Embryonic facial prominence (tissue), 1 donor: ENCODE measurements around the gene CNTNAP2.
"Not testable (repeated sequence)": the region's sequence is repeated elsewhere in the genome, so short reads cannot be mapped to it uniquely, and the experiment has no call there.

ENCODE experiments used
- DNase-seq: peaks from one replicate; pipeline ENCODE4 v3.0.0-alpha.2; 2016; ENCODE audit errors: extremely low spot score

The CNTNAP2 gene

DNA sequence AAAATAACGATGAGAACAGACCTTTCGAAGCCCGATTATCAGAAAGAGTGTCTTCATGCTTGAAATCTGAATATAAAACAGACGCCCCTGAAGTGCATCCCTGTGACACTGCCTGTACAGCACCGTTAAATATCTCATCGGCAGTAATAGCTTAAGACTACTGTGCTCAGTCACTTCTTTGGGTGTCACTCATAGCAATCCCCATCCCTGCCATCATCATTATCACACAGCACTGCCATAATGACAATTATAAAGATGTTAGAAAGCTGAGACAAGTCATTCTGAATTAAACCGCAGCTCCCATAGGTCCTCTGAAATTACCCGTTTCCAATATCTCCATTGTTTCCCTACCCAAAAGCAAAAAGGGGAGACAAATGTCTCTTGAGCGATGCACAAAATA lies 1906.2 kb downstream of the CNTNAP2 start:
- no peak for DNase-seq

DNA sequence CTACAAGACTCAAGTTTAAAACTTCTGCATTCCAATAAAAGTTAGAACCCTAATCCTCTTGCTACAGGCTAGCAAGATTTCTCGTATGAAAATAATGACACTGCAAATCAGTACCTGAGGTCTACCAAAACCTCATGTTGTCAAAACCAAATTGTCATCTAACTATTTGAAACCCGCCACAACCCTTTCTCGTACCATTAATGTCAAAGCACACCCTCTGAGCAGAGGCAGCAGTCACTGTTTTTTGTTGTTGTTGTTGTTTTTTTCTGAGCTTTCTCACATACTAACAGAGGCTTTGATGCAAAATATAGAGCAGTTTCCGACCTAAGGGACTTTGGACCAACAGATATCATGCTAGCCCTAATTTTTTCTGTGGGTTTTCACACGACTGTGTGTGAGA lies 1910.1 kb downstream of the CNTNAP2 start:
- no peak for DNase-seq

DNA sequence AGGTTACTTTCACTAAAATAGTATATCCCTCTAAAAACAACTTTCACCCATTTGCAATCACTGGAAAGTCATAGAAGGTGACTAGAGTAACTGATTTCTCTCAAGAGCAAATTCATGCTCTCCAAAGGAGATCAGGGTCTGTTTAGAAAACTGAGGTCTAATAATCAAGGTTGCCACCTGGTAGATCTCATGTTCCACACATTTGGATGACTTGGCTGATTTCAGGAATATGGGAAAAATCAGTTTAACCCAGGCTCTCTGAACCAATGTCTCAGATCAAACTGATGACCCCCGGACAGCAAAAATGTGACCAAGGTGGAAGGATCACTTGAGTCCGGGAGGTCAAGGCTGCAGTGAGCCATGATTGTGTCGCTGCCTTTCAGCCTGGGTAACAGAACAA lies 1911.6 kb downstream of the CNTNAP2 start:
- DNase-seq: no peak

DNA sequence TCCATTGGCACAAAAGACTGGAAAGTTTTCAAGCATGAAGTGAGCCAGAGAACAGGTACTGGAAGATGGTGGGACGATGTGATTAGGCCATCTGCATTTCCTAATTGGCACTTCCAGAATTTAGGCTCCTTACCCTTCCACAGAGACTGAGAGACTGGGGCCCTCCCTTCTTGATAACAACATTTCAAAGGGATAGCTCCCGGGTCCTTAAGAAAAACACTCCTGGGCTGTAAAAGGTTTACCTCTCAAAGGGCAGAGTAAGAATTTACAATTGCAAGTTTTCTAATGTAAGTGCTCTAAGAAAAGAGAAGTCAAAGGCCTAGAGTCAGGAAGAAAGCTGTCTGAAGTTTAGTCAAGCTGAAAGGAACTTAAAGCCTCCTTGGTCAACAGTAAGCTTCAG lies 1914.4 kb downstream of the CNTNAP2 start:
- no peak for DNase-seq

DNA sequence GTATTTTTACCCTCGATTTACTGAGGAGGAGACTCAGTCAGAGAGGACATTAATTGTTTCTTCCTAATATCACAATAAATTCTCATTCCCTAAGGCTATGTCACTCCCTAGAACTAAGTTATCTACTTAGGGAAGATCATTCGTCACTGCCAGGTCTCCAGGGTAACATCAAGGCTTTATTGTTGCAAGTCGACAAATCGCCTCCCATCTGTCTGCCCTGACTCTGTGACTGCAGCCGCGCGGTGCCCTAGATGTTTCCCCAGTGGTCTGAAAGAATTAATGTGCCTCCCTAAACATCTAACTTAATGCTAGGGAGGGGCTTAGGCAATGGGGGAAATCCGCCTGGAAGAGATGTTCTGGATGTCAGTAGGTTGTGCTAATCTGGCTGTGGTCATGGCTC lies 1915.2 kb downstream of the CNTNAP2 start:
- DNase-seq: no peak

DNA sequence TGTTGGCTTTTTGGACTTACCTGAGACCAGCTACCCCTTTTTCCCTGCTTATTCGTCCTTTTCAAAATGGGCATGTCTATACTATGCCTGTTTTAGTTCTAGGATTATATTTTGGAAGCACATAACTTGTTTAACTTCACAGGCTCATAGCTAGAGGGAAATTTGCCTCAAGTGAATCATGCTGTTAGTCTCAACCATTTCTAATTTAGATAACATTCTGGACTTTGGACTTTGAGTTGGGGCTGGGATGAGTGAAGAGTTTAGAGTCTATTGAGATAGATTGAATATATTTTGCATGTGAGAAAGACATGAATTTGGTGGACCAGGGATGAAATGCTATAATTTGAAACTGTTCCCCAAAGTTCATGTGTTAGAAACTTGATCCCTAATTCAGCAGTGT lies 1919.3 kb downstream of the CNTNAP2 start:
- no peak for DNase-seq

DNA sequence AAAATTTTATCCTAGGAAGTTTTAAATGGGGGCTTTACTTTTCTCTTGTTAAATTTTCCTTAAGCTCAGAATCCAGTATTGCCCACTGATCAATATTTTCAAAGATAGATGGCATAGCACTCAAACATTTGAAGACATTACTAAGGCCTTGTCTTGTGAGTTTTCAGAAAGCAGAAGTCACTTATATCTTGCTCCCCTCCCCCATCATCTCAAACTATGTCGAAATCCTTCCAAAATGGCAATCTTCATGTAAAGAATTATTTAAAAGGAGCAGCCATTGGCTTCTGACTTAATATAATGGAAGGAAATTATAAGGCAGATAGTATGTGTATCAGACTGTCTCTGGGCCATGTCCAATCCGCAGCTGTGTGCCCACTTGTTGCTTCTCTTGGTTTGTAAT lies 1920.4 kb downstream of the CNTNAP2 start:
- no peak for DNase-seq

DNA sequence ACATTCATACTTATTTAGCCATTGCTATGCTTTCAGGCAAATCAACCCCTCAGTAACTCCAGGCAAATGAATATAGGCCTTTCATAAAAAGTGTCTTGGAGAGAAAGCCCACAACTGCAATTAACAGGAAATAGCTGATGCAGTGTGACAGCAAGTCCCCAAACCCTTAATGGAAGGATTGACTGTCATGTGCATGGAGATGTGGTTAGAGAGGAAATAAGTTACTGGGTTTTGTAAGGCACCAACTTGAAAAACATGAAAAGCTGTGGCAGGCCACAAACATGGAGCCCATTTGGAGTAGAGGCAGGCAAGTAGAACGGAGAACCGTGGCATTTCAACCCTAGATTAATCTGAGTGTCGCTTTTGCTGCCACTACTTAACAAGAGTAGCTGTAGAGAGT lies 1924.6 kb downstream of the CNTNAP2 start:
- DNase-seq: no peak

DNA sequence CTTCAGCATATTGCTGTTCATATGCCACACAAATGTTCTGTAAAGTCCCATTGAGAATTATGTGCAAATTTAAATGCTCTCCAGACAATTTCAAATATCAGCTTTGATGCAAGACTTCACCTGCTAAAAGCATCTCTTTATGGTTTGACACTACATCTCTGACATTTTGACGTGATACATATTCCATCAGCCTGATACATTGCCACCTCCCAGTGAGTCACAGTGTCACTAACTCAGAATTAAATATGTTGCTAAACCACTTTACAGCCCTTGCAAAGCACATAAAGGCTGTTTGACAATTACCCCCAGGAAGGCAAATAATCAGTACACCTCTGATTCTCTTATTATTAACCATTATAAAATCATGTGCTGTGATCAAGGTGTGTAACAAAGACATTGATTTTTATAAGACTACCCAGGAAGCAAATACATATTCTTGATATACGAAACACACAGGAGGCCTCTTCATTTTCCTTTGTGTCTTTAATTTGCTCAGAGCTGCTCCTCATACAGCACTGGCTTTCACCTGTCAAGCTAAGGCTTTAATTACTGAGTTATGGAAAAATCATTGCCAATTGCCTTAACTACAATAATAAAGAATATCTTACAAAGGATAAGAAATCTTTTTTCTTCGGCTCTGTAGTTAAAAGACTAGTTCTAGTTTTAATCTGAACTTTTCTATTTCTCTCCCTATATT lies 1926.5 kb downstream of the CNTNAP2 start:
- no peak for DNase-seq

DNA sequence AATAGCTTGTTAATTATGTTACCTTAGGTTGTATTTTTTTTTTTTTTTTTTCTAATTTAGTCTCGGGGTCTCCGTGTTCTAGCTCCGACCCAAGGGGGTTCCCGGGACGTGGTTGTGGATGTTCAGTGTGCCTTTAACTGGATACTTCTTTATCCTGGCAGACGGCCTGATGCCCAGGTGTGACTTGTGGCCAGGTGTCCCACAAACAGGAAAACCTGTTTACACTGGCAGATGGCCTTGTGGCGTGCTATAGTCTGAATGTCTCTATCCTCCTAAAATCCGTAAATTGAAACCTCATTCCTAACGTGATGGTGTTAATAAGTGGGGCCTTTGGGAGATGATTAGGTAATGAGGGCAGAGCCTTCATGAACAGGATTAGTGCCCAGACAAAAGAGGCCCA lies 1927.6 kb downstream of the CNTNAP2 start:
- DNase-seq: no peak

DNA sequence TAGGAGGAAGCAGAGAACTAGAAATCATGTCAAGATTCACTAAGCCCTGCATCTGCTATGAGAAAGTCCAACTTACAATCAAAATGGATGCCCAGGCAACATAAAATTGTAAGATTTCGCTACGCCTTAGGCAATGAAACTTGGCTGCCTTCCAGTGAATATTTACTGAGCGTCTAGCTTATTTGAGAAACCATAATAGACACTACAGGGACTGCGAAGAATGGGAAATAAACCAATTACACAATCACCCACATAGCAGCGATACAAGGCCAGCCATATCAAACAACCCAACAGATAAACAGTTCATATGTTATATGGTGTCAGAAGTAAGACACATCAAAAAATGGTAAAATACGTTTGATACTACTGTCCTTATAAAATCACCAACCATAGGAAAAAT lies 1928.9 kb downstream of the CNTNAP2 start:
- DNase-seq: no peak

DNA sequence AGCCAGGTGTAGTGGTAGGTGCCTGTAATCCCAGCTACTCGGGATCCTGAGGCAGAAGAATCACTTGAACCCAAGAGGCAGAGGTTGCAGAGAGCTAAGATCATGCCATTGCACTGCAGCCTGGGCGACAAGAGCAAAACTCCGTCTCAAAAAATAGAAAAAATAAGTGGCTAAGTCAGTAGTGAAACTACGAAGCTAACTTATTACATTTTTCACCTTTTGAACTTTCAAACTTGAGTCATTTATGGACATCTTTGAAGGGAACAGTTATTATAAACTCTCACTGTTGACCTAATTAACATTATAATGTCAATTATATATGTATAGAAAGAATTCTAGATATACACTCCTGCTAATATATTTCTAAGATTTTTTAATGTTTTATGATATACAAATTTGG lies 1932.5 kb downstream of the CNTNAP2 start:
- DNase-seq: no peak

DNA sequence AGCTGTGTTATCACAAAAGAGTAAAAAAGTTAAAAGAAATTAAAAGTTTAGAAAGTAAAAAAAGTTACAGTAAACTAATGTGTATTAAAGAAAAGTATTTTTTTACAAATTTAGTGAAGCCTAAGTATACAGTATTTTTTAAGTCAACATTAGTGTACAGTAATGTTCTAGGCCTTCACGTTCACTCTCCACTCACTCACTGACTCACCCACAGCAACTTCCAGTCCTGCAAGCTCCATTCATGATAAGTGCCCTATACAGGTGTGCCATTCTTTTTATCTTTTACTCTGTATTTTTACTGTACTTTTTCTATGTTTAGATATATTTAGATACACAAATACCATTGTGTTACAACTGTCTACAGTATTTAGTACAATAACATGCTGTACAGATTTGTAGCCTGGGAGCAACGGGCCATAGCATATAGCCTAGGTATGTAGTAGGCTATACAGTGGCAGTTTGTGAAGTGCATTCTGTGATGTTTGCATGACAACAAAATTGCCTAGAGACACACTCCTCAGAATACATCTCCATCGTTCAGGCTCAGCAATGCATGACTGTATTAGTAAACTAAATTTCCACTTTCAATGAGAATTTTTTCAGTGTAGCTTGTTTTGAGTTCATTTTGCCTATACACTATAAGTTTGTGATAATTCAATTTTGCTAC lies 1934.0 kb downstream of the CNTNAP2 start:
- no peak for DNase-seq

DNA sequence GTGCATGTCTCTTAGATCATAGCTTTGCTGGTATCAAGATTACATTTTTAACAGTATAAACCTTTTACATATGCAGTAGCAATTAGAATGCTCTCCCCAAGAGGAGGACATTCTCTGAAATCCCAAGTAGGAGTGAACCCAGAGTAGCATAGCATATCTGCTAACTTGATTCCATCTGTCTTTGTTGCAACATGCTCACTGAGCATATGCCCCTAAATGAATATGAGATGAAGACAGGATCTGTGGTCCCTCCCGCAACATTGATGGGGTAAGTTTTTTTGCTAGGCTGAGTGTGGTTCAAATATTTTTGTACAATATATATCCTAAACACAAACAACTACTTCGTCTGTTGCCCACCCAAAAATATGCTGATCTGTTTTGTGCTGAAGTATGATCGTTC lies 1939.8 kb downstream of the CNTNAP2 start:
- DNase-seq: no peak

DNA sequence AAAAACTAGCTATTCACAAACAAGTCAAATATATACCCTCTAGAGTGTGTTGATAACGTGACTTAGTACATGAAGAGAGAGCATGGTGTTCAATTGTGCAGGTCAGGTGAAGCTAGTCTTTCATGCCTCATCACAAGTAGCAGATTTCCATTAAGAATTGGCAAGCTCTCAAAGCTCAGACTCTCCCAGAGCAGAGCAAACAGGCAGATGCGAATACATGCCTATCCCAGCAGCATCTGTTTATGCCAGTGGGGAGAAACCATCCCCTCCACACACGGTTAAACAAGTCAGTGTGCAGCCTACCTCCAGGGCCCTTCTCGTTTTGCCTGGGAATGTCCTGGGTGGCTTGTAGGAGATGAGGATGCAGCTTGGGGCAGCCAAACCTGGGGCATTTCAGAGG lies 1941.5 kb downstream of the CNTNAP2 start:
- DNase-seq: no peak

DNA sequence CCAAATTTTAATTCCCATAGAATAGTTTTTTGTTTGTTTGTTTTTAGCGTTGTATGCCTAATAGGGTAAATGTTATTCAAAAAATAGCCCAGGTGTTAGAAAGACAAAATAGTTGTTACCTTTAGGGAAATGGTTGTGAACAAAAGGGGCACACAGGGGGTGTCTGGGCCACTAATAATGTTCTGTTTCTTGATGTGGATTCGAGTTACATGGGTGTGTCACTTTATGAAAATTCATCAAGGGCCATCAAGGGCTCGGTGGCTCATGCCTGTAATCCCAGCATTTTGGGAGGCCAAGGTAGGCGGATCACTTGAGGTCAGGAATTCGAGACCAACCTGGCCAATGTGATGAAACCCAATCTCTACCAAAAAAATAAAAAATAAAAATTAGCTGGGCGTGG lies 1942.2 kb downstream of the CNTNAP2 start:
- DNase-seq: no peak

DNA sequence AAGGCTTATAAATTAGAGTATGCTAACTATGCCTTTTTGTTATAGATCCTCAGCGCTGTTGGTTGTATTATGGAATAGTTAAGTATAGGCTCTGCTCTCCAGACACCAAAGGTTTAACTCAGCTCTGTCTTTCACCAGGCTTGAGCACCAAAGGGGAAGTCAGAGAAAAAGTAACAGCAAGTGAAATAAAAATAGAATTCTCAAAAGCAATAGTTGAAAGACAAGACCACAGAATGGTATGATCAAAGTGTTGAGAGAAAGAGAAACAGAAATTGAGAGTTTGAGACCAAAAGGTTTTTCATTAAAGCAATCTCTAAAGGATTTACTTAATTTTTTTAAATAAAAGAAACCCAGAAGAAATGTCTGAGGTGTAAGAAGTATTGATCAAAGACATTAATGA lies 1944.1 kb downstream of the CNTNAP2 start:
- no peak for DNase-seq

DNA sequence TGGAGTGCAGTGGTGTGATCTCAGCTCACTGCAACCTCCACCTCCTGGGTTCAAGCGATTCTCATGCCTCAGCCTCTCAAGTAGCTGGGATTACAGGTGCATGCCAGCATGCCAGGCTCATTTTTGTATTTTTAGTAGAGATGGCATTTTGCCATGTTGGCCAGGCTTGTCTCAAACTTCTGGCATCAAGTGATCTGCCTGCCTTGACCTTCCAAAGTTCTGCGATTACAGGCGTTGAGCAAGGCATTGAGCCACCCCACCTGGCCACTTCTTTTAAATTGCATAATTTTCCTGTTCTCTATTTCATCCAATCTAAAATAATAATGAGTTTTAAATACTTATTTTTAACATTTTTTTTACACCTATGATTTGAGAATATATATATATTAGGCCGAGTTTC lies 1961.5 kb downstream of the CNTNAP2 start:
- not testable (repeated sequence) for DNase-seq

DNA sequence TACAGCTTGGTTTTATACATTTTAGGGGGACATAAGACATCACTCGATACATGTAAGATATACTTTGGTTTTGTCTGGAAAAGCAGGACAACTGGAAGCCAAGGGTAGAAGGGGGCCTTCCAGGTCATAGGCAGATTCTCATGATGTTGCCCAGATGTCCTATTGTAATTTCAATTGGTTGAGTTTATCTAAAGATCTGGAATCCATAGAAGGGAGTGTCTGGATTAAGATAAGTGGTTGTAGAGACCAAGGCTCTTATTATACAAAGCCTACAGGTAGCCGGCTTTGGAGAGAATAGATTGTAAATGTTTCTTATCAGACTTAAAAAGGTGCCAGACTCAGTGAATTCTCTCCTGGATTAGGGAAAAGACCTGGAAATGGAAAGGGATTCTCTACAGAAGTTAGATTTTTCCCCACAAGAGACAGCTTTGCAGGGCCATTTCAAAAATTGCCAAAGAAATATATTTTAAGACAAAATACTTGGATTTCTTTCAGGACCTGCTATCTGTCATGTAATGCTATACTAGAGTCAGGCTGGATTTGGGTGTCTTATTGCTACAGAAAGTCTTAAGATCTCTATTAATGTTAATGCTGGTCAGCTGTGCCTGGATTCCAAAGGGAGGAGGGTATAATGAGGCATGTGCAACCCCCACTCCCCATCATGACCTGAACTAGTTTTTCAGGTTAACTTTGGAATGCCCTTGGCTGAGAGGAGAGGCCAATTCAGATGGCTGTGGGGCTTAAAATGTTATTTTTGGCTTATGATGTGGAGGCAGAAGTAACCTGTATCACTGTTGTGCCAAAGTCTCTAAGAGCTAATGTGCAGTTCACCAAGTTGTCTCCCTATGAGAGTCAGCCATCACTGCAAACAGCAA lies 1962.8 kb downstream of the CNTNAP2 start:
- DNase-seq: no peak

DNA sequence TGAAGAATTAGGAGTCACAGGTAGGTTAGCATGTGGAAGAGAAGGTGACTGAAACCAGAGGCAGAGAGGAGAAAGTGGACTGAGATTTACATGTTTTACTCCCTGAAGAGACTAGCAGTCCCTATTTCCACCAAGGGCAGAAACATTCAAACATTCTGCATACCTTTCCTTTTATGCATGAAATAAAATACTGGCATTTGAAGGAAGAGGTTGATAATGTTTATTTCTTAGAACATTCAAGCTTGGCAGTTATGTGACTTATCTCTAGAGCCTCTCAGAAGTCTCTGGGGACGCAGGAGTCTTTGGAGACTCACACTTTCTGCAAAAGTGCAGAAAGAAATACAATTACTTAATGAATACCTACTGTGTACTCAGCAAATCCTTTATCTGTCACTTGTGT lies 1966.8 kb downstream of the CNTNAP2 start:
- DNase-seq: no peak

DNA sequence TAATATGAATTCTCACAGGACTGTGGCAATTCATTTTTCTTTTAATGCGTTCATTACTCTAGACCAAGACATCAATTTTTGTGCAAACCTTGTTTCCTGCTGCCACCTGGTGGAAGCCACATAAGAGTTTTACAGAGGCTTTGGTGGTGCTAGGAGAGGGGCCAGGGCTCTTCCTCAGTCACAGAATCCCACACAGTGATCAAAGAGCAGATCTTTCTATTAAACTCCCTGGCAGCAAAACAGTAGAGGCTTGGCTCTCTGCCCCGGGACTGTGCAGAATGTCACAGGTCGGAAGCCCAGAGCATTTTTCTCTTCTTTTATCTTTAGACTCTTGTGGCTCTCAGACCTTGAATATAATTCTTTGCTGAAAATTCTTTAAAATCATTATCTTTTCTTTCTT lies 1967.5 kb downstream of the CNTNAP2 start:
- DNase-seq: peak; percentile 47

DNA sequence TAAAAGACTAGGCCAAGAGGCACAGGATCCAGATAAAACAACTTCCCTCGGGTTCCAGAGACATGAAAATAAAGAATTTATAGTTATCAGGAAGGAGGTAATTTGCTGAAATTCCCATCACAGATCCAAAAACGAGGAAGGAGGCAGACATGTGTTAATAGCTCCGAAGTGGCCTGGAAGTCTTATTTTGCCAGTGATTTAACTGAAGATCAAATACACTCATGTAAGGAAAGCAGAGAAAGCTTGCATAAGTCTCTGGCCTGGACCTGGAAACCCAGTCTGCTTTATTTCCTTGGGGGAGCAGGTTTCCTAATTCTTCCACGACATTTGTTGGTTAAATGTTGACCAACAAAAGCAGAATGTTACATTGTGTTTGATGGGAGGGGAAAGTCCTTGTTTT lies 1975.3 kb downstream of the CNTNAP2 start:
- DNase-seq: no peak
